Measurements from ENCODE around the gene ACTN2.

ACTN2 gene

DNA sequence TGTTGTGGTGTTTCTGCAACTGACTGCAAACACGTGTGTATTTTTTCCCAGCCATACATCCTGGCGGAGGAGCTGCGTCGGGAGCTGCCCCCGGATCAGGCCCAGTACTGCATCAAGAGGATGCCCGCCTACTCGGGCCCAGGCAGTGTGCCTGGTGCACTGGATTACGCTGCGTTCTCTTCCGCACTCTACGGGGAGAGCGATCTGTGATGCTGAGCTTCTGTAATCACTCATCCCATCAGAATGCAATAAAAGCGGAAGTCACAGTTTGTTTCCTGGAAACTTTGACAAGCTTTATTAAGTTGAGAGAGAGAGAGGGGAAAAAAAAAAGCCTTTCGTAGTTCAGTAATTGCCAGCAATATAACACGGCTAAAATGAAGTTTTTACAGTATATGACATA lies 76.1 kb downstream of the ACTN2 start:
- DNase-seq (ENCODE audit: low spot score) = no peak

DNA sequence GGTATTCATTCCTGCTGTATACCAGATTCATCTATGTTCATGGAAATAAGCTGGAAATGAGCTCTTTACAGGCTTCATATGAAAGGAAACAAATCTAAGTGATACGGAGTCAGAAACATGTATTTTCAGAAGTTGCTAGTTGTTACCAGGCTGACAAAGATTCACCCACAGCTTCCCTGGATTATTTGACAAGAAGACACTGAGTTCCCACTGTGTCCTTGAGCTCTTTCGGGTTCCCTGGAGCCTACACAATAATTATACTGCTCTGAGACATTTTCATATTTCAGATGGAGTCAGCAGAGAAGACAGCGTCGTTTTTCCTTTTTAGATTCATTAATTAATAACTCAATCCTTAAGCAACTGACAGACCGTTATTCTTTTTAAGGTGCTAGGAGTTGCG lies 79.5 kb downstream of the ACTN2 start:
- DNase-seq (ENCODE audit: low spot score) = no peak
- TF ChIP-seq, protein P1, sequence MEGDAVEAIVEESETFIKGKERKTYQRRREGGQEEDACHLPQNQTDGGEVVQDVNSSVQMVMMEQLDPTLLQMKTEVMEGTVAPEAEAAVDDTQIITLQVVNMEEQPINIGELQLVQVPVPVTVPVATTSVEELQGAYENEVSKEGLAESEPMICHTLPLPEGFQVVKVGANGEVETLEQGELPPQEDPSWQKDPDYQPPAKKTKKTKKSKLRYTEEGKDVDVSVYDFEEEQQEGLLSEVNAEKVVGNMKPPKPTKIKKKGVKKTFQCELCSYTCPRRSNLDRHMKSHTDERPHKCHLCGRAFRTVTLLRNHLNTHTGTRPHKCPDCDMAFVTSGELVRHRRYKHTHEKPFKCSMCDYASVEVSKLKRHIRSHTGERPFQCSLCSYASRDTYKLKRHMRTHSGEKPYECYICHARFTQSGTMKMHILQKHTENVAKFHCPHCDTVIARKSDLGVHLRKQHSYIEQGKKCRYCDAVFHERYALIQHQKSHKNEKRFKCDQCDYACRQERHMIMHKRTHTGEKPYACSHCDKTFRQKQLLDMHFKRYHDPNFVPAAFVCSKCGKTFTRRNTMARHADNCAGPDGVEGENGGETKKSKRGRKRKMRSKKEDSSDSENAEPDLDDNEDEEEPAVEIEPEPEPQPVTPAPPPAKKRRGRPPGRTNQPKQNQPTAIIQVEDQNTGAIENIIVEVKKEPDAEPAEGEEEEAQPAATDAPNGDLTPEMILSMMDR (IDR thresholded peaks at IDR 0.05) = no peak
- H3K4me3 ChIP-seq = no peak overlapping the region
- H3K27ac ChIP-seq = no peak overlapping the region

More for the DNA sequence above, 76.1 kb downstream of the ACTN2 start:
- H3K27ac ChIP-seq = no peak overlapping the region
- H3K4me3 ChIP-seq = no peak overlapping the region
- TF ChIP-seq, protein P1 (IDR thresholded peaks at IDR 0.05) = no peak

DNA sequence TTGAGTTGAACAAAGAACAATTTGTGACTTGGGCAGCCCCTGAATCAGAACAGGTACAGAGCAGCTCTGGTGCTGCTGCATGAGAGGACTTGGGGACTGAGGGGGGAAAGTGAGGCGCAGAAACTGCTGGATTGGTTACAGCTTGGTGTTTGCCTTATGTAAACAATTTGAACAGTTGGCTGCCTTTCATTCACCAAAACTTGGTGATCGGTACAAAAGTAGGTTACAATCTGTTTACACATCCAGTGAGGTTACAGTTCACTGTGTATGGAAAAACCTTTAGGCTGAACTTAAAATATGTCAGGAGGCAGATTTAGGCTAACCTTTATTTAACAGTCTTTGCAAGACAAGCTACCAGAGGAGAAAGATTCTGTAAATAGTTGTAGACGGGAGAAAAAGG lies 80.2 kb downstream of the ACTN2 start:
- DNase-seq (ENCODE audit: low spot score) = no peak
- Histone ChIP-seq H3K27ac (no peak overlapping the region), H3K4me3 (no peak overlapping the region)
- TF ChIP-seq, protein P1 (IDR thresholded peaks at IDR 0.05) = no peak

DNA sequence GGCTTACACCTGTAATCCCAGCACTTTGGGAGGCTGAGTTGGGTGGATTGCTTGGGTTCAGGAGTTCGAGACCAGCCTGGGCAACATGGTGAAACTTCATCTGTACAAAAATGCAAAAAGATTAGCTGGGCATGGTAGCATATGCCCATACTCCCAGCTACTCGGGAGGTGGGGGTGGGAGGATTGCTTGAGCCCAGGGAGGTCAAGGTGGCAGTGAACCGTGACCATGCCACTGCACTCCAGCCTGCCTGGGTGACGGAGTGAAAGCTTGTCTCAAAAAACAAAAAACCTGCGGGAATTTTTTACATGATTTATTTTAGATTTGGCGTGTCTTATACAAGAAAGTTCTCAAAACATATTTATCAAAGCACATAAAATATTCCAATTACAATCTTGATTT lies 81.0 kb downstream of the ACTN2 start:
- Histone ChIP-seq H3K4me3 (no peak overlapping the region), H3K27ac (no peak overlapping the region)
- no peak for DNase-seq (ENCODE audit: low spot score)
- TF ChIP-seq, protein P1 (IDR thresholded peaks at IDR 0.05) = no peak

DNA sequence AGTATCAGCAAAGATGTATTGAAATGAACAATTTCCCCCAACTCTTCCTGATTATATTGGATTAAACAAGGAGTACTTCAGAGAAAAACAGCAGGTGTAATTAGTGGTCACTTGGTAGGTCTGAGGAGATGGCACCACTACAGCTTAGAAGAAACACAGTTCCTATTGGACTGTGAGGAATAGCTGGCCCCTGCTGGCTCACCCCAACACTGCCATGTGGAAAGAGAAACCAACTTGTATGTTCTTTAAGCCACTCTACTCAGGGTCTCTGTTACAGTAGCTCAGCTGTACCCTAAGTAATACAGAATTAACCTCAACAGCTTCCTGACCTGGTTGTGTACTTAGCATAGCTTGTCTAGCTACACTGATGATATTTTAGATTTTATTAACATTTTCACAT lies 82.3 kb downstream of the ACTN2 start:
- no peak overlapping the region for H3K4me3 ChIP-seq
- no peak for DNase-seq (ENCODE audit: low spot score)

DNA sequence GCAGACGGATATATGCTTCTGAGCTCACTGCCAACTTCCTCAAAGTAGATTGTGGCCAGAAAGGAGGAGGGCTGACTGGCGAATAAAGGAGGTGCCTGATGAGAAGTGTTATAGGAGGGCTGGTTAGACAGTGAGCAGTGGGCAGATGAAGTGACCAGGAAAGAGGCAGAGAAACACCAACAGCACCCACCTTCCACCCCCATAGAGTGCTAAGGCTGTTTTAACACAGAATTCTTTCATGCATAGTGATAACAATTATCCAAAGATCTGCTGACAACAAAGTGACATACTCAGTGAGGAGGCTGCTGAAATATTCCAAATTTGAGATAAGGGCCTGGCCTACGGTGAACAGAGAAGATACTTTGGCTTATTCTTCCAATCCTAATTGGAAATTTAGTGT lies 87.6 kb downstream of the ACTN2 start:
- Histone ChIP-seq H3K4me3 (no peak overlapping the region), H3K27ac (no peak overlapping the region)
- TF ChIP-seq, protein P1 (IDR thresholded peaks at IDR 0.05) = no peak
- no peak for DNase-seq (ENCODE audit: low spot score)

More for the DNA sequence above, 82.3 kb downstream of the ACTN2 start:
- TF ChIP-seq, protein P1 (IDR thresholded peaks at IDR 0.05) = no peak
- no peak overlapping the region for H3K27ac ChIP-seq

DNA sequence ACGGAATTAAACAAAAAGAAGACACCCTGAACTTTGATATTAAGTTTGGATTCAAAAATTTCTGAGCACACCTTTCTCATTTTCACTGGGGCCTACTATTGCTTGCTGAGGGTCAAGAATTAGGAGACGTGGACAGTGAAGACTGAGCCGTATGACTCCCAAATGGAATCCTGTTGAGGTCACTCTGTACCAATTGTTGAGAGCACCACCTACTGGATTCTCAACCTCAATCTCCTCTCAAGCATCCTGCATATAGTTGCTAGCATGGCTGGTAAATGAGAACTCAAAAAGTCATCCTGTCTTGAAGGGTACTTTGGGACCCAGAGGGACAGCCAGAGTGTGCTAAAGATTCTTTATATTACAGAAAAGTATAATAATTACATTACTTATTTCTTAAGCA lies 88.6 kb downstream of the ACTN2 start:
- DNase-seq (ENCODE audit: low spot score) = no peak
- Histone ChIP-seq H3K27ac (no peak overlapping the region), H3K4me3 (no peak overlapping the region)
- TF ChIP-seq, protein P1 (IDR thresholded peaks at IDR 0.05) = no peak

Data from coronary artery (tissue), 2 donors.